GM23338 (cell line): ENCODE data around the gene DOCK3.

Experiments used
- CTCF ChIP-seq, 2 experiments: fragments of 200-600 bp in 1 of 2; sonication (generic) in 1 of 2; conservative IDR thresholded peaks; 2 replicates each; pipeline versions ENCODE4 v1.5.1 to v1.6.1; 2016 to 2017; ENCODE audit warnings: antibody characterized with exemption in 2 of 2, low read depth in 2 of 2, mild to moderate bottlenecking in 2 of 2, moderate library complexity in 1 of 2
- ETS1 ChIP-seq: IDR thresholded peaks from 2 replicates; pipeline ENCODE4 v1.6.1; 2016; ENCODE audit warnings: antibody characterized with exemption
- EZH2 ChIP-seq: fragments of 200-600 bp; sonication (generic); IDR thresholded peaks from one replicate; pipeline ENCODE4 v1.8.0; 2017; ENCODE audit warnings: antibody characterized with exemption, mild to moderate bottlenecking, low read depth; ENCODE audit not compliant: unreplicated experiment
- EZH2phosphoT487 ChIP-seq: fragments of 200-600 bp; sonication (generic); IDR thresholded peaks from one replicate; pipeline ENCODE4 v1.8.1; 2018; ENCODE audit warnings: antibody characterized with exemption; ENCODE audit not compliant: unreplicated experiment
- JUNB ChIP-seq: IDR thresholded peaks from one replicate; pipeline ENCODE4 v1.6.1; 2016; ENCODE audit warnings: antibody characterized with exemption; ENCODE audit not compliant: unreplicated experiment
- POLR2AphosphoS5 ChIP-seq: IDR thresholded peaks from 2 replicates; pipeline ENCODE4 v1.6.1; 2016; ENCODE audit warnings: antibody characterized with exemption, low read depth

- no peak for TF ChIP-seq CTCF (conservative IDR thresholded peaks at IDR 0.05; ENCODE audit: low read depth in 2 of 2)
- no peak for TF ChIP-seq POLR2AphosphoS5
- TF ChIP-seq ETS1: no peak
- TF ChIP-seq EZH2phosphoT487: no peak
- no peak for TF ChIP-seq JUNB
- no peak for TF ChIP-seq EZH2
Observed at GRCh38 chr3:51044982-51045381, 370.3 kb downstream of the DOCK3 start.
